Activated naive CD8-positive, alpha-beta T cell treated with anti-CD3 and anti-CD28 coated beads, Interleukin-2, amount 10 ng/mL, durations not matched to agents 7 days and 5 days (primary cell): ENCODE data around the gene BSPRY. TPM values are rescaled to one million over a fixed set of nuclear protein-coding genes. Genes with fewer than 3 reads are reported as not detected.

ENCODE experiments used
- ATAC-seq: fragments of 150-1000 bp; cut with Tn5 transposase; one replicate; pipeline ENCODE4 v1.10.0; 2021; ENCODE audit warnings: low read depth, moderate library complexity
- POLR2A ChIA-PET: fragments of 350-600 bp; sonication (Branson Sonifier 250); formaldehyde crosslinking; loops from one replicate; lab custom pipeline; 2021; ENCODE audit warnings: antibody characterized with exemption; lab: Charles Lee
- DNase-seq: peaks from one replicate; pipeline ENCODE4 v3.0.0; 2021
- H3K27ac Mint-ChIP-seq: one replicate; pipeline ENCODE4 v1.8.0; 2022; ENCODE audit warnings: mild to moderate bottlenecking, mixed read lengths
- H3K27me3 Mint-ChIP-seq: one replicate; pipeline ENCODE4 v1.8.0; 2022; ENCODE audit warnings: mild to moderate bottlenecking, moderate library complexity, mixed read lengths
- H3K36me3 Mint-ChIP-seq: one replicate; pipeline ENCODE4 v1.8.0; 2021; ENCODE audit warnings: mild to moderate bottlenecking, mixed read lengths
- H3K4me1 Mint-ChIP-seq: one replicate; pipeline ENCODE4 v1.8.0; 2021; ENCODE audit warnings: mixed read lengths
- H3K4me3 Mint-ChIP-seq: one replicate; pipeline ENCODE4 v1.8.0; 2022; ENCODE audit warnings: mild to moderate bottlenecking, moderate library complexity, mixed read lengths
- H3K9me3 Mint-ChIP-seq: one replicate; pipeline ENCODE4 v1.8.0; 2021; ENCODE audit warnings: mixed read lengths
- total RNA-seq, 2 experiments: library from RNA; stranded (reverse); gene quantifications; one replicate each; pipeline ENCODE4 v1.2.3, GENCODE V29; 2021

The BSPRY gene
- 10 to 100 TPM in 1 of 2 experiments, 1 to 10 TPM in 1; 9.6 to 10.6 TPM for total RNA-seq

DNA sequence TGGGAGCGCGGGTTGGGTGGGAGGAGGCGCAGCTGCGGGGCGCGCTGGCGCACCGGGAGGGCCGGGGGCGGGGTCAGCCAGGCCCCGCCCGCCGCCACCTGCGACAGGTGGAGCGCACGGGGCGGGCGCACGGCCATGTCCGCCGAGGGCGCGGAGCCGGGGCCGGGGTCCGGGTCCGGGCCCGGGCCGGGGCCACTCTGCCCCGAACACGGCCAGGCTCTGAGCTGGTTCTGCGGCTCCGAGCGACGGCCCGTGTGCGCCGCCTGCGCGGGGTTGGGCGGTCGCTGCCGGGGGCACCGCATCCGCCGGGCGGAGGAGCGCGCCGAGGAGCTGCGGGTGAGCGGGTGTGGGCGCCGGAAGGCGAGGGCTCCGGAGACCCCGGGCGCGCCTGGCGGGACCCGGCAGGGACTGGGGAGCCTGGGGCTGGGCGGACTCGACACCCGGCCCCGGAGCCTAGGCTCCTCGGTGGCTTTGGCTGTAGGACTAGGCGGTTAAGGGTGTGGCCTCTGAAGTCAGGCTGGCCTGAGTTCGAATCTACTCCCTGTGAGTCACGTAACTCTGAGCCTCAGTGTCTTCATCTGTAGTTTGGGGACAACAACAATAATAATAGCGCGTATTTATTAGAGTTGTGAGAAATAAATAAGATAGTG is at the start of gene BSPRY:
Gene BSPRY, plus strand, starts transcription at position 97 of the 650 bp plus-strand sequence. Its CDS starts 39 bp downstream, at position 136.
- H3K4me1 Mint-ChIP-seq, result peaks cover 31% of the 10 kb centered on the region
- POLR2A ChIA-PET, result interaction anchor here (0.7 to 5.3 kb wide), 11 partner anchors 9 to 198 kb away, joined by 3 to 43 read pairs (median 4); partner anchors contain the start of genes C9orf43, CDC26, FKBP15 and HDHD3
- DNase-seq (peak; percentile 80), ATAC-seq (peak; percentile 65)
- no peaks in the 10 kb centered on the region for H3K9me3 Mint-ChIP-seq
- no peaks in the 10 kb centered on the region for H3K27me3 Mint-ChIP-seq
- peak within 1 kb of the TSS; percentile 90 for H3K27ac Mint-ChIP-seq
- H3K36me3 Mint-ChIP-seq, result peaks cover 7% of the 10 kb centered on the region
- peak within 1 kb of the TSS; percentile 93 for H3K4me3 Mint-ChIP-seq

DNA sequence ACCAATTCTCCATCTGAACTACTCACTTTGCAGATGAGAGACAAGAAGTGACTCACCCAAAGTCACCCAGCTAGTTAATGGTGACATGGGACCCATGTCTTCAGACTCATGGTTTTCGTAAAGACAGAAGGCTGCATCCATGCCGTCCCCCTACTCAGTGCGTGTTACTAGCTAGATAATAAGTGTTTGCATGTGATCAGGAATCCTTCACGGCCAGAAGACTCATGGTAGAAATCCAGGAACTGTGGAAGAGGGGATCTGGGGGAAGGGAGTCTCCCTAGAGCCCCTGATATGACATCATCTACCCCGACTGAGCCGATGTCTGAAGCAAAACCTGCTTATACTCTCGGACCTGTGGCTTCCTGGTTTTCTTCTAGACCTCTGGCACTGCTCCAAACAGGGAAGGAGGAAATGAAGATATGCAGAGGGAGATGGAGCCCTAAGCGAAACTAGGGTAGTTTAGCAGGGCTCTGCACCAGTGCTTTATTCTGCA is 49.5 kb upstream of the BSPRY start:
- Mint-ChIP-seq H3K27me3 (peaks cover 16% of the 10 kb centered on the region), H3K4me3 (no peak overlapping the region), H3K36me3 (no peaks in the 10 kb centered on the region), H3K4me1 (peaks cover 8% of the 10 kb centered on the region), H3K27ac (peak overlapping the region; percentile 48), H3K9me3 (no peaks in the 10 kb centered on the region)
- no peak for DNase-seq
- POLR2A ChIA-PET, result no interaction called here
- ATAC-seq, result no peak

DNA sequence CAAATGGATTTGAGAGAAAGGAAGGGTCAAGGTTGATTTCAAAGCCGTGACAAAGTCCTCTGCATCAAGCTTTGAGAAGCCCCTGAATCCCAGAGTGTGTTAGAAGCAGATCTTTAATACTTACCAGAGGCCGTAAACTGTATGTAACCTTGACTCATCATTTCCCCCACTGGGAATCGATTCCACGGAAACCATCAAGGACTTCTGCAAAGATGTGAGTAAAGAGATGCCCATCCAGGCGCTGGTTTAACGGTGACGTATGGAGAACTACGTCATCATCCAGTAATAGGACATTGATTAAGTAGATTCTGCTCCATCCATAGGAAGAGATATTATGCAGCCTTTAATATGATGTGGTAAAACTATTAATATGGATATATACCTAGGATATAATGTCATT is 47.8 kb upstream of the BSPRY start:
- no peak for DNase-seq
- POLR2A ChIA-PET, result no interaction called here
- Mint-ChIP-seq H3K27me3 (peaks cover 17% of the 10 kb centered on the region), H3K36me3 (no peaks in the 10 kb centered on the region), H3K27ac (no peak overlapping the region), H3K4me3 (no peak overlapping the region), H3K4me1 (peaks cover 6% of the 10 kb centered on the region), H3K9me3 (no peaks in the 10 kb centered on the region)
- no peak for ATAC-seq

DNA sequence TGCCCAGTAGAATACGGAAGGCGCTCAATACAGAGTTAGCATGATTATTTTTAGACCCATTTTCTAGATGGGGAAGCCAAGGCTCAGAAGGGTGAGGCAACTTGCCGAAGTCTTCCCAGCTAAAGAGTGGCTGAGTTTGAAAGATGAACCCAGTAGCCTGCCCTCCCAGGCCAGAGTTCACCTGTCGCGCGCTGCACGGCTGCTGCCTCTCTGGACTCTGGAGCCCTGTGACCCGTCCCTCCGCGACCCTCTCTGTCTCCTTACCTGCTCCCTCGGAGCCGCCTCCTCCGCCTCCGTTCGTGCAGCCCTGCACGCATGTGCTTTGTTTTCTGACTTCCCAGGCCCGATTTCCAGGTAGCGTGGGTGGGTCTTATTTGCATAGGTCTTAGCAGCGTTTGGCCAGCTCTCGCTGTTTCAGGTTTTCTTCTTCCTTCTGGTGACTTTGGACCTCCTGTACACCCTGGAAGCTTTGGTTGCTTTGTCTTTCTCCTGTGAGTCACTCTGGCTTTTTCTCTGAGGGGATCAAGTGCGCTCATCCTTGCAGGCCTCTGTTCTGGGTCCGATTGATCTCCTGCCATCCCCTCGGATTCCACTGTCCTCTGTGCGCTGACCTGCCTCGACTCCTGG is 46.4 kb upstream of the BSPRY start, which contains the start of gene RNF183:
Gene RNF183, minus strand, starts transcription at position 585 of the 627 bp plus-strand sequence. CDS start 5,192 bp downstream, outside the sequence.
- POLR2A ChIA-PET, result no interaction called here
- Mint-ChIP-seq H3K36me3 (no peaks in the 10 kb centered on the region), H3K4me3 (no peak within 1 kb of the TSS), H3K27me3 (peaks cover 17% of the 10 kb centered on the region), H3K9me3 (no peaks in the 10 kb centered on the region), H3K27ac (no peak within 1 kb of the TSS), H3K4me1 (peaks cover 6% of the 10 kb centered on the region)
- no peak for ATAC-seq
- DNase-seq, result no peak

DNA sequence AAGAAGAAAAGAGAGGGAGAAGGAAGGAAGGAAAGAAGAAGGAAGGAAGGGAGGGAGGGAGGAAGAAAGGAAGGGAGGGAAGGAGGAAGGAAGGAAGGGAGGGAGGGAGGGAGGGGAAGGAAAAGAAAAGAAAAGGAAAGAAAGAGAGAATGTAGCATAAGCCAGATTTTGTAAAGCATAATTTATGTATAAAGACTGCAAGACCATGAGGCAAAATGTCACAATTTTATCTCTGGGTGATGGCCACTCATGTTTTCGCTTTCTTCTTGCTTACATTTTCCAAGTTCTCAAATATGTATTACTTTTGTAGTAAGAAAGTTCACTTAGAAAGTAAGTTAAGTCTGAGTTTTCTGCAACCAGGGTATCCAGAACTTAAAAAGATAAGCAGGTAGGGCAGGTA is 42.8 kb upstream of the BSPRY start:
- peak overlapping the region; percentile 48 for H3K27ac Mint-ChIP-seq
- no peak overlapping the region for H3K4me3 Mint-ChIP-seq
- H3K36me3 Mint-ChIP-seq, result no peaks in the 10 kb centered on the region
- POLR2A ChIA-PET, result no interaction called here
- DNase-seq (no peak), ATAC-seq (no peak)
- no peaks in the 10 kb centered on the region for H3K4me1 Mint-ChIP-seq
- no peaks in the 10 kb centered on the region for H3K9me3 Mint-ChIP-seq
- H3K27me3 Mint-ChIP-seq, result peaks cover 4% of the 10 kb centered on the region

DNA sequence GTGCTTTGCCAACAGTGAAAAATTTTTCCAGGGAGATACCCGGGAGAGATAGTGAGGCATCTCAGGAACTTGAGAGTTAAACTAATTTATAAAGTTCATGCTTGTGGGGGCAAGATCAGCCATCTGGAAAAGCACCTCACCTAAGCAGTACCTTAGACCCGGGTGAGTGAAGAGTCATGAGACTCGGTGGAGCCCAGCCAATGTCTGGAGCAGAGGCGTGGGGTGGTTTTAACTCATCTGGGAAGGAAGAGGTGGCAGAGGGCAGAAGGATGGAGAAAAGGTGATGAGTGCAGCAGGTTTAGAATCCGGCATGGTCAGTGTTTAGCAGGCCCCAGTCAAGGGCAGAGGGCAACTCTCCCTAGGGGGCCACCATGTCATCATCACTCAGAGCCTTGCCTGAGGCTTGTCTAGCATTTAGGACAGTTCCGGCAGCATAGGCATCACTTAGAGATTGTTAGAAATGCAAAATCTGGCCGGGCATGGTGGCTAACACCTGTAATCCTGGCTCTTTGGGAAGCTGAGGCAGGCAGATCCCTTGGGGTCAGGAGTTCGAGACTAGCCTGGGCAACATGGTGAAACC is 41.9 kb upstream of the BSPRY start:
- Mint-ChIP-seq H3K27me3 (peaks cover 4% of the 10 kb centered on the region), H3K4me1 (no peaks in the 10 kb centered on the region), H3K36me3 (no peaks in the 10 kb centered on the region), H3K4me3 (no peak overlapping the region), H3K27ac (peak overlapping the region; percentile 54), H3K9me3 (no peaks in the 10 kb centered on the region)
- POLR2A ChIA-PET, result no interaction called here
- ATAC-seq (no peak), DNase-seq (no peak)

DNA sequence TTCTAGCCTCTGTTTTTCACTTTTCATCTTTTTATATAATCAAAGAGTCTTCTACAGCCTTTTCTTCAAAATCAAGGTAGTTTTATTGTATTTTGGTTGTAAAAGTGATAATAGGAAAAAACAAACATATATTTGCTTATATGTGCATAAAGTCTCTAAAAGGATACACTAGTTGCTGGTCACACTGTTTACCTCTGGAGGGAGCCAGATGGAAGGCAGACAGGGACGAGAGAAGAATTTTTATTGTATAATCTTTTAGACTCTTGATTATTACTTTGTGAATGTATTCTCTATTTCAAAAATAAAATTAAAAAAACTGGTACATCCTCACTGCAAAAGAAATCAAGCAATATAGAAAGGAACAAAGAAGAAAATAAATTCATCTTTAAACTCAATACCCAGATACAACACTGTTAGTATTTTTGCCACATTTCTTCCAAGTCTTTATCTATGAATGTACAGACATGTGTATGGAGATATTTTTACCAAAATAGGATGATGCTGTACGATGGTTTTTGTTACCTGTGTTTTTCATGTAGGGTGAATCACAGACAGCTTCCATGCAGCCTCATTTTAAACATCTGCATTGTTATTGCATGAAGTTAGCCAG is 40.0 kb upstream of the BSPRY start:
- H3K27me3 Mint-ChIP-seq, result peaks cover 2% of the 10 kb centered on the region
- no peak overlapping the region for H3K4me3 Mint-ChIP-seq
- no peak overlapping the region for H3K27ac Mint-ChIP-seq
- DNase-seq, result no peak
- no peaks in the 10 kb centered on the region for H3K9me3 Mint-ChIP-seq
- POLR2A ChIA-PET, result no interaction called here
- no peaks in the 10 kb centered on the region for H3K4me1 Mint-ChIP-seq
- H3K36me3 Mint-ChIP-seq, result no peaks in the 10 kb centered on the region
- ATAC-seq, result peak; percentile 50

DNA sequence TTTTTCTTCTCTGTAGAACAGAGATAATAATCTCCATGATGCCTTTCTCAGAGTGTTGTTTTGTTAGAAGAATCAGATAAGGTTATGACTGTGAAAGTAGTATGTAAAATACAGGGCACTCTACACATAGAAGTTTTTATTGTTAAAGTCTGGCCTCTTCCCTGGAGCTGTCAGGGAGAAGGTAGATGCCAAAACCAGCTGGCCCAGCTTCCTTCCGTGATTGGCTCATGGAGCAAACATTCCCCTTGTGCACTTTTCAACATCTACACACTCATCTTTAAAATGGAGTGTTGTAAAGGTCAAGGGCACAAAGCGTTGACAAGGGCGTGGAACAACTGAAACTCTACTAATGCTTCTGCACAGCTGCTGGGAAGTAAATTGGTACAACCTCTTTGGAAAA is 38.8 kb upstream of the BSPRY start:
- Mint-ChIP-seq H3K4me1 (no peaks in the 10 kb centered on the region), H3K27me3 (peaks cover 2% of the 10 kb centered on the region), H3K36me3 (no peaks in the 10 kb centered on the region), H3K27ac (no peak overlapping the region), H3K9me3 (no peaks in the 10 kb centered on the region), H3K4me3 (no peak overlapping the region)
- DNase-seq (no peak), ATAC-seq (no peak)
- POLR2A ChIA-PET, result interaction anchor here (1.0 kb wide), 1 partner anchor 100 kb away, joined by 3 read pairs; the partner anchor contains the start of genes C9orf43 and POLE3

DNA sequence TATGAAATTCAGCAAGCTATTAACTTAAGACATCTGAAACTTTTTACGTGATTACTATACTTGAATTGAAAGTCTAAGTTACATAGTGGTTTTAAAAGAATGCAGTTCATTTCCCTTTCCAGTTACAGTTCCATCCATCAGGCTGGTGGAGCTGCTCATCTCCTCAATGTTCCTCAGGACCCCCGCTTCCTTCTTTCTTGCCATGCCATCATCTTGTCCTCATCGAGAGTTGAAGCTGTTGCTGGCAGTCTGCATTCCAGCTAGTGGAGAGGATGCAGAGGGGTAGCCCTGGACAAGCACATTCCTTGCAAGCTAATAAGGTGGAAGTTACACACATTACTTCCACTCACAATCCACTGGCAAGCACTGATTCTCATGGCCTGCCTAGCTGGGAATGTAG is 37.4 kb upstream of the BSPRY start:
- POLR2A ChIA-PET, result interaction anchor here (1.0 kb wide), 1 partner anchor 98 kb away, joined by 4 read pairs; the partner anchor contains the start of genes C9orf43 and POLE3
- no peak overlapping the region for H3K4me3 Mint-ChIP-seq
- DNase-seq, result no peak
- no peak overlapping the region for H3K27ac Mint-ChIP-seq
- no peaks in the 10 kb centered on the region for H3K36me3 Mint-ChIP-seq
- H3K9me3 Mint-ChIP-seq, result no peaks in the 10 kb centered on the region
- H3K27me3 Mint-ChIP-seq, result peaks cover 2% of the 10 kb centered on the region
- H3K4me1 Mint-ChIP-seq, result no peaks in the 10 kb centered on the region
- no peak for ATAC-seq

DNA sequence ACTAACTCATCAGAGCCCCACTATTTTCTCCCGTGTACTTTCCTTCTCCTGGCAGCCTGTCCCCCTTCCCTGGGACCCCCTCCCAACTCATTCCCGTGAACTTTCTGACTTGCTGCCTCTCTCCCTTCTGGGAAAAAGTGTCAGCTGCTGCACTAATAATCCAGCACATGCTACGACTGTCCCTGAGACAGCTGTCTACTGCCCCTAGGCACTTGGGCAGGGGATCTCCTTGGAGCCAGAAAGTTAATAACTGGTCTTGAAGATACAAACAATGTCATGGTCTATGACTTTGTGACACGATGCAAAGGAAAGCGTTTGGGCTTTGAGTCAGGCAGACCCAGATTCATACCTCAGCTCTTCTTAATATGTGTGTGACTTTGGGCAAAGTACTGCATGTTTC is 36.1 kb upstream of the BSPRY start:
- DNase-seq (no peak), ATAC-seq (no peak)
- H3K27ac Mint-ChIP-seq, result no peak overlapping the region
- POLR2A ChIA-PET, result interaction anchor here (0.7 kb wide), 1 partner anchor 40 kb away, joined by 5 read pairs; no protein-coding TSS in a partner anchor
- peaks cover 2% of the 10 kb centered on the region for H3K27me3 Mint-ChIP-seq
- no peaks in the 10 kb centered on the region for H3K9me3 Mint-ChIP-seq
- H3K4me1 Mint-ChIP-seq, result no peaks in the 10 kb centered on the region
- H3K36me3 Mint-ChIP-seq, result no peaks in the 10 kb centered on the region
- no peak overlapping the region for H3K4me3 Mint-ChIP-seq

DNA sequence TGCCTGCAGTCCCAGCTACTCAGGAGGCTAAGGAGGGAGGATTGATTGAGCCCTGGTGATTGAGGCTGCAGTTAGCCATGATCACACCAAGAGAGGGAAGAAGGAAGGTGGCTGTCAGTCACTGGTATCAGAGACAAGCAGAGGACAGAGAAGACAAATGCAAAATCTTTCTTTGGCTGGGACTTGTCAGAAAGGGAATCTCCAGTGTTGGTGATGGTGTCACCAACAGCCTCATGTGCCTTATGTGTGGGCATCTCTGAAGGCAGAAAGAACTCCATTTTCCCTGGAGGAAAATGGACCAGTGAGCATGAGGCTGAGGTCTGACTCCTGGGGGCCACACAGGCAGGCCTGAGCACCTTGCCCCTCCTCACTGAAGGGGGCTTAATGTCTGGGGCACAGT is 34.1 kb upstream of the BSPRY start:
- Mint-ChIP-seq H3K9me3 (no peaks in the 10 kb centered on the region), H3K36me3 (no peaks in the 10 kb centered on the region), H3K27ac (no peak overlapping the region), H3K4me3 (no peak overlapping the region), H3K4me1 (no peaks in the 10 kb centered on the region), H3K27me3 (peaks cover 2% of the 10 kb centered on the region)
- ATAC-seq (no peak), DNase-seq (no peak)
- POLR2A ChIA-PET, result interaction anchor here (0.7 kb wide), 1 partner anchor 49 kb away, joined by 3 read pairs; no protein-coding TSS in a partner anchor

DNA sequence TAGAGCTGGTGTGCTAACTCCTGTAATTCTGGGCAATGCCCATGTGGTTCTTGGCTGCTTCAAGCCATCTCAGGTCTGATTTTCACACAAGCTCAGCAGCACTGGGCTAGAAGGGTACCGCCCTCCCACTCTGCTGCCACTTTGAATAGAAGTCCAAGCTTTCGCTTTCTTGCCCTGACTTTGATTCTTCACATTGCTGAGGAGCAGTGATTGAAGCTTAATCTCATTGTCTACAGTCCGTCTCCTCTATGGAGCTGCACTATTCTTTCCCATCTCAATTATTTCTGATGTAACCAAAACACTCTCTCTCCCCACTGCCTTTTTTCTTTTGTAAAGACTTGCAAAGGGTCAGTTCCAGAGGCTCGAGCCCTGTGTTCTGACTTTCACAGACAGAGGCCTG is 33.3 kb upstream of the BSPRY start:
- H3K4me1 Mint-ChIP-seq, result no peaks in the 10 kb centered on the region
- no peaks in the 10 kb centered on the region for H3K9me3 Mint-ChIP-seq
- no peak overlapping the region for H3K27ac Mint-ChIP-seq
- H3K4me3 Mint-ChIP-seq, result no peak overlapping the region
- DNase-seq (no peak), ATAC-seq (no peak)
- H3K27me3 Mint-ChIP-seq, result peaks cover 2% of the 10 kb centered on the region
- POLR2A ChIA-PET, result no interaction called here
- H3K36me3 Mint-ChIP-seq, result no peaks in the 10 kb centered on the region

DNA sequence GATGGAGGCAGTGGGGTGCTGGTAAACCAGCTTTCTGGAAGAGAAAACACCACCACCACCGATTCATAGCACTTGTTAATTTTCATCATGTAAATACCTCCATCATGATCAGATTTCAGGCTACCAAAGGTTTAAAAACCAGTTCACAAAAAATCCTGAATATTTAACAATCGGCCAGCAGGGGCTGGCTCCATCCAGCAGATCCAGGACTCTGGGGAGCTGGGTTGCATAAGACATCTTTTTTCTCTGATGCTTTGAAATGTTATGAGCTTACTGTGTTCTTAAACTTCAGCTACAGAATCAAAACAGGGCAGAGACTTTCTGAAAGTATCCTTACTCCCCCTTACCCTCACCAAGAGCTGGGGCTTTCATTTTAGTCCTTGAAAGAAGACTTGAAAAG is 31.6 kb upstream of the BSPRY start:
- no peak for DNase-seq
- Mint-ChIP-seq H3K4me3 (no peak overlapping the region), H3K9me3 (no peaks in the 10 kb centered on the region), H3K27me3 (peaks cover 2% of the 10 kb centered on the region), H3K4me1 (no peaks in the 10 kb centered on the region), H3K27ac (no peak overlapping the region), H3K36me3 (no peaks in the 10 kb centered on the region)
- POLR2A ChIA-PET, result no interaction called here
- ATAC-seq, result no peak
